GM12891 (cell line): Measurements from ENCODE around the gene HOXA3.

Experiments used
- POLR2A ChIP-seq: IDR thresholded peaks from 2 replicates; pipeline ENCODE4 v1.6.1; 2011; ENCODE audit warnings: low read depth, low read length, control low read depth
- POLR2AphosphoS5 ChIP-seq: IDR thresholded peaks from 2 replicates; pipeline ENCODE4 v1.6.1; 2011; ENCODE audit warnings: low read depth, low read length, control low read depth
- SPI1 ChIP-seq: IDR thresholded peaks from 2 replicates; pipeline ENCODE4 v1.6.1; 2011; ENCODE audit warnings: low read depth, low read length, control low read depth
- TAF1 ChIP-seq: IDR thresholded peaks from 2 replicates; pipeline ENCODE4 v1.6.1; 2011; ENCODE audit warnings: low read depth, low read length, control low read depth

- TF ChIP-seq POLR2AphosphoS5 (no peak), TAF1 (no peak), POLR2A (no peak), SPI1 (no peak)
Observed at GRCh38 chr7:27122077-27122910, 30.1 kb downstream of the HOXA3 start.
